ENCODE data around the gene RAP1GDS1. TPM values are rescaled to one million over a fixed set of nuclear protein-coding genes. Genes with fewer than 3 reads are reported as not detected.

RAP1GDS1 gene
- polyA plus RNA-seq, 1 of the 3 experiments (the other 2 are of a cell fraction): 25.6 TPM

- Histone ChIP-seq H3K9me2 (no peaks in the 10 kb centered on the region), H3K9ac (no peak overlapping the region), H3K36me3 (replicated peaks in 1 of 2; ENCODE audit: control insufficient read depth in 1 of 2, insufficient read depth in 2 of 2, low read length in 1 of 2) (peaks cover 9 to 22% of the 10 kb centered on the region in 2 experiments), H4K20me1 (ENCODE audit: insufficient read depth) (no peaks in the 10 kb centered on the region), H3K27me3 (ENCODE audit: insufficient read depth) (no peaks in the 10 kb centered on the region), H3K4me3 (ENCODE audit: low read depth in 2 of 2, low read length in 1 of 2) (no peak overlapping the region), H2AFZ (ENCODE audit: low read depth) (no peak overlapping the region), H3K27ac (ENCODE audit: low read depth in 2 of 2, low read length in 1 of 2) (no peak overlapping the region), H3F3A (replicated peaks; ENCODE audit: insufficient read depth) (no peaks in the 10 kb centered on the region), H3K79me2 (ENCODE audit: insufficient read depth) (peaks cover 10% of the 10 kb centered on the region), H3K4me1 (ENCODE audit: control insufficient read depth in 1 of 2, insufficient read depth in 2 of 2, low read depth in 1 of 2, low read length in 1 of 2) (no peaks in the 10 kb centered on the region), H3K4me2 (no peak overlapping the region), H3K9me3 (no peaks in the 10 kb centered on the region)
- no peak for TF ChIP-seq GABPA (IDR thresholded peaks at IDR 0.05; ENCODE audit: low read depth)
- TF ChIP-seq CHD2 (IDR thresholded peaks at IDR 0.05; ENCODE audit: low read length, partially characterized antibody): no peak
- TF ChIP-seq JUND (IDR thresholded peaks at IDR 0.05): no peak
- TF ChIP-seq, protein P1, sequence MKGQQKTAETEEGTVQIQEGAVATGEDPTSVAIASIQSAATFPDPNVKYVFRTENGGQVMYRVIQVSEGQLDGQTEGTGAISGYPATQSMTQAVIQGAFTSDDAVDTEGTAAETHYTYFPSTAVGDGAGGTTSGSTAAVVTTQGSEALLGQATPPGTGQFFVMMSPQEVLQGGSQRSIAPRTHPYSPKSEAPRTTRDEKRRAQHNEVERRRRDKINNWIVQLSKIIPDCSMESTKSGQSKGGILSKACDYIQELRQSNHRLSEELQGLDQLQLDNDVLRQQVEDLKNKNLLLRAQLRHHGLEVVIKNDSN (IDR thresholded peaks at IDR 0.05; ENCODE audit: borderline replicate concordance, low read depth): no peak
- no peak for TF ChIP-seq FOSL2 (IDR thresholded peaks at IDR 0.05; ENCODE audit: borderline replicate concordance, low read depth)
- TF ChIP-seq TAF1 (IDR thresholded peaks at IDR 0.05; ENCODE audit: borderline replicate concordance, low read depth, low read length): no peak
- TF ChIP-seq GATA2 (CRISPR knock-in tag; IDR thresholded peaks at IDR 0.05): no peak
- no peak for TF ChIP-seq SMC3 (IDR thresholded peaks at IDR 0.05; ENCODE audit: low read depth, low read length)
- no peak for TF ChIP-seq ZBTB33 (IDR thresholded peaks at IDR 0.05; ENCODE audit: borderline replicate concordance, low read depth)
- TF ChIP-seq ELF1 (IDR thresholded peaks at IDR 0.05): no peak
- no peak for TF ChIP-seq FOXJ3 (CRISPR knock-in tag; IDR thresholded peaks at IDR 0.05)
- no peak for TF ChIP-seq EP300 (IDR thresholded peaks at IDR 0.05; ENCODE audit: borderline replicate concordance in 1 of 2, low read depth in 1 of 2, low read length in 1 of 2)
- no peak for TF ChIP-seq TCF12 (IDR thresholded peaks at IDR 0.05)
- no peak for TF ChIP-seq REST (IDR thresholded peaks at IDR 0.05; ENCODE audit: low read depth, low read length)
- TF ChIP-seq, protein P2, sequence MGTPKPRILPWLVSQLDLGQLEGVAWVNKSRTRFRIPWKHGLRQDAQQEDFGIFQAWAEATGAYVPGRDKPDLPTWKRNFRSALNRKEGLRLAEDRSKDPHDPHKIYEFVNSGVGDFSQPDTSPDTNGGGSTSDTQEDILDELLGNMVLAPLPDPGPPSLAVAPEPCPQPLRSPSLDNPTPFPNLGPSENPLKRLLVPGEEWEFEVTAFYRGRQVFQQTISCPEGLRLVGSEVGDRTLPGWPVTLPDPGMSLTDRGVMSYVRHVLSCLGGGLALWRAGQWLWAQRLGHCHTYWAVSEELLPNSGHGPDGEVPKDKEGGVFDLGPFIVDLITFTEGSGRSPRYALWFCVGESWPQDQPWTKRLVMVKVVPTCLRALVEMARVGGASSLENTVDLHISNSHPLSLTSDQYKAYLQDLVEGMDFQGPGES (IDR thresholded peaks at IDR 0.05; ENCODE audit: low read depth, low read length): no peak
- no peak for DNase-seq
- ChIA-PET POLR2A (no interaction called here), CTCF (no interaction called here)
- 98% methylated on average over 2 of the region's 2 CpGs for WGBS (ENCODE audit: low lambda C conversion rate)
These were observed 97.6 kb downstream of the RAP1GDS1 start for GRCh38 chr4:98358630-98359248.
